Measurements from ENCODE around the gene IPO9. TPM values are rescaled to one million over a fixed set of nuclear protein-coding genes. Genes with fewer than 3 reads are reported as not detected.
A peak's percentile ranks its signal among the peaks of the same experiment; 100 is the strongest.

Gene IPO9
- total RNA-seq, 1 donor from 2014 or later = 50.2 TPM

DNA sequence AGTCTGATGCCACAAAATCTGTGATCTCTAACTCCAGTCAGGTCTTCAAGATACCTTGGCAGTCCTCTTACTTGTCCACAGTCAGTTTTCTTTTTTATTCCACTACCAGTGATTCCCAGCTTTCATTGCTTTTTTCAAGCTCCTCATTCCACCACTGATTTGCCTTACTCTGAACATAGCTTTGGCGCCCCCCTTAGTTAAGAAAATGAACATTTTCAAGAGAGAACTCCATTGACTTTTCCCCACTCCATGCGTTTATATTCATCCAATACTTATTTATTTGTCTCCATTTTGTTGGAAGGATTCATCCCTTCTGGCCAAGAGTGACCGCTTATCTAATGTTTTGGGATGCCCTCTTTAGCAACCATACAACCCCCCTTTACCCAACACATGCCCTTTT lies 33.9 kb upstream of the IPO9 start:
- H3K4me1 Mint-ChIP-seq (ENCODE audit: low read depth, unreplicated experiment) = peaks cover 25% of the 10 kb centered on the region
- Histone ChIP-seq H4K20me1 (ENCODE audit: insufficient read depth, low read length) (no peaks in the 10 kb centered on the region), H3K4me1 (ENCODE audit: insufficient read depth, low read length) (peaks cover 29% of the 10 kb centered on the region), H3K27me3 (ENCODE audit: insufficient read depth, low read length) (no peaks in the 10 kb centered on the region), H3K79me2 (ENCODE audit: insufficient read depth, low read length) (peaks cover 8% of the 10 kb centered on the region), H3K9me3 (ENCODE audit: insufficient read depth, low read depth, low read length) (no peaks in the 10 kb centered on the region), H3K36me3 (ENCODE audit: insufficient read depth, low read length) (peaks cover 71% of the 10 kb centered on the region), H3K4me2 (ENCODE audit: low read length) (no peak overlapping the region), H3K27ac (ENCODE audit: low read depth, low read length) (no peak overlapping the region), H2AFZ (ENCODE audit: low read depth, low read length) (no peak overlapping the region), H3K4me3 (ENCODE audit: insufficient read depth, low read depth, low read length) (no peak overlapping the region), H3K9ac (ENCODE audit: low read length) (no peak overlapping the region)
- H3K9me3 Mint-ChIP-seq (ENCODE audit: unreplicated experiment) = no peaks in the 10 kb centered on the region
- peaks cover 44% of the 10 kb centered on the region for H3K36me3 Mint-ChIP-seq (ENCODE audit: low read depth, unreplicated experiment)
- DNase-seq (ENCODE audit: low read depth) (no peak), FAIRE-seq (no peak)
- H3K27me3 Mint-ChIP-seq (ENCODE audit: low read depth, unreplicated experiment) = no peaks in the 10 kb centered on the region
- no peak overlapping the region for H3K4me3 Mint-ChIP-seq (ENCODE audit: unreplicated experiment)
- TF ChIP-seq EZH2 (IDR thresholded peaks at IDR 0.05; ENCODE audit: insufficient read depth, low read length) = no peak
- TF ChIP-seq, protein P1, sequence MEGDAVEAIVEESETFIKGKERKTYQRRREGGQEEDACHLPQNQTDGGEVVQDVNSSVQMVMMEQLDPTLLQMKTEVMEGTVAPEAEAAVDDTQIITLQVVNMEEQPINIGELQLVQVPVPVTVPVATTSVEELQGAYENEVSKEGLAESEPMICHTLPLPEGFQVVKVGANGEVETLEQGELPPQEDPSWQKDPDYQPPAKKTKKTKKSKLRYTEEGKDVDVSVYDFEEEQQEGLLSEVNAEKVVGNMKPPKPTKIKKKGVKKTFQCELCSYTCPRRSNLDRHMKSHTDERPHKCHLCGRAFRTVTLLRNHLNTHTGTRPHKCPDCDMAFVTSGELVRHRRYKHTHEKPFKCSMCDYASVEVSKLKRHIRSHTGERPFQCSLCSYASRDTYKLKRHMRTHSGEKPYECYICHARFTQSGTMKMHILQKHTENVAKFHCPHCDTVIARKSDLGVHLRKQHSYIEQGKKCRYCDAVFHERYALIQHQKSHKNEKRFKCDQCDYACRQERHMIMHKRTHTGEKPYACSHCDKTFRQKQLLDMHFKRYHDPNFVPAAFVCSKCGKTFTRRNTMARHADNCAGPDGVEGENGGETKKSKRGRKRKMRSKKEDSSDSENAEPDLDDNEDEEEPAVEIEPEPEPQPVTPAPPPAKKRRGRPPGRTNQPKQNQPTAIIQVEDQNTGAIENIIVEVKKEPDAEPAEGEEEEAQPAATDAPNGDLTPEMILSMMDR (IDR thresholded peaks at IDR 0.05; ENCODE audit: insufficient read depth, low read depth, low read length) = peak; percentile 33
- no peak overlapping the region for H3K27ac Mint-ChIP-seq (ENCODE audit: unreplicated experiment)

DNA sequence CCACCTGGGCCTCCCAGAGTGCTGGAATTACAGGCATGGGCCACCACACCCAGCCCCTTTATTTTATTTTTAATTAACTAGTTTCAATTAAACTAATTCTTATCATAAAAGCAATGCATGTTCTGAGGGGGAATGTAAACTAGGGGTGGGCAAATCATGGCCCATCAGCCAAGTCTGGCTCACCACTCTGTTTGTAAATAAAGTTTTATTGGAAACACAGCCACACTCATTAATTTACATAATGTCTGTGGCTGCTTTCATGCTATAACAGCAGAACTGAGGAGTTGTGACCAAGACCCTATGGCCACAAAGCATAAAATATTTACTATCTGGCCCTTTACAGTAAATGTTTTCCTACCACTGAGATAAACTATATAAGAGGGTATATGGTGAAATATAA lies 28.7 kb upstream of the IPO9 start:
- H3K9ac ChIP-seq (ENCODE audit: low read length) = no peak overlapping the region
- no peaks in the 10 kb centered on the region for H3K4me1 ChIP-seq (ENCODE audit: insufficient read depth, low read length)
- Mint-ChIP-seq H3K9me3 (ENCODE audit: unreplicated experiment) (no peaks in the 10 kb centered on the region), H3K4me1 (ENCODE audit: low read depth, unreplicated experiment) (no peaks in the 10 kb centered on the region), H3K36me3 (ENCODE audit: low read depth, unreplicated experiment) (peaks cover 31% of the 10 kb centered on the region), H3K27ac (ENCODE audit: unreplicated experiment) (no peak overlapping the region), H3K4me3 (ENCODE audit: unreplicated experiment) (no peak overlapping the region), H3K27me3 (ENCODE audit: low read depth, unreplicated experiment) (no peaks in the 10 kb centered on the region)
- H3K79me2 ChIP-seq (ENCODE audit: insufficient read depth, low read length) = peaks cover 11% of the 10 kb centered on the region
- H3K4me2 ChIP-seq (ENCODE audit: low read length) = no peak overlapping the region
- no peaks in the 10 kb centered on the region for H3K27me3 ChIP-seq (ENCODE audit: insufficient read depth, low read length)
- FAIRE-seq (no peak), DNase-seq (ENCODE audit: low read depth) (no peak)
- H3K9me3 ChIP-seq (ENCODE audit: insufficient read depth, low read depth, low read length) = no peaks in the 10 kb centered on the region
- no peaks in the 10 kb centered on the region for H4K20me1 ChIP-seq (ENCODE audit: insufficient read depth, low read length)
- H3K4me3 ChIP-seq (ENCODE audit: insufficient read depth, low read depth, low read length) = no peak overlapping the region
- no peak overlapping the region for H2AFZ ChIP-seq (ENCODE audit: low read depth, low read length)
- TF ChIP-seq, protein P1 (IDR thresholded peaks at IDR 0.05; ENCODE audit: insufficient read depth, low read depth, low read length) = no peak
- TF ChIP-seq EZH2 (IDR thresholded peaks at IDR 0.05; ENCODE audit: insufficient read depth, low read length) = no peak
- H3K36me3 ChIP-seq (ENCODE audit: insufficient read depth, low read length) = peaks cover 71% of the 10 kb centered on the region
- H3K27ac ChIP-seq (ENCODE audit: low read depth, low read length) = no peak overlapping the region

DNA sequence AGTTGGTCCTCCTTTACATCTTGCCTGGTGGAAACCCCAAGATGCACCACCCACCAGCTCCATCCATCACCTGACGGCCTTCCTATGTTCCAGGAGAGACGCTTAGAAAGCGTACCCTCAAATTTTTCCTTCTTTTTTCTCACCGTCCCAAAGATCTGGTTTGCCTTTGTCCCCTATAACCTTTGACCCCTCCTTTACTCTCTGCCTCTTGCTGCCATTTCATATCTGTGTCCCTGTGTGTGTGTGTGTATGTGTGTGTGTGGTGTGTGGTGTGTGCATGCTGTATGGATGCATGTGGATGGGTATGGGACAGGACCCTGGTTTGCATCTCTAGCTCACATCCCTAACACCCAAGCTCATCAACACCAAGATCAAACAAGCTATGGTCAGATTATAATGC lies 22.2 kb upstream of the IPO9 start:
- TF ChIP-seq EZH2 (IDR thresholded peaks at IDR 0.05; ENCODE audit: insufficient read depth, low read length) = no peak
- TF ChIP-seq, protein P1 (IDR thresholded peaks at IDR 0.05; ENCODE audit: insufficient read depth, low read depth, low read length) = no peak
- Histone ChIP-seq H3K9ac (ENCODE audit: low read length) (no peak overlapping the region), H3K4me1 (ENCODE audit: insufficient read depth, low read length) (no peaks in the 10 kb centered on the region), H3K27ac (ENCODE audit: low read depth, low read length) (no peak overlapping the region), H3K27me3 (ENCODE audit: insufficient read depth, low read length) (no peaks in the 10 kb centered on the region), H3K4me2 (ENCODE audit: low read length) (no peak overlapping the region), H2AFZ (ENCODE audit: low read depth, low read length) (no peak overlapping the region), H3K79me2 (ENCODE audit: insufficient read depth, low read length) (no peaks in the 10 kb centered on the region), H3K36me3 (ENCODE audit: insufficient read depth, low read length) (peaks cover 85% of the 10 kb centered on the region), H3K9me3 (ENCODE audit: insufficient read depth, low read depth, low read length) (no peaks in the 10 kb centered on the region), H4K20me1 (ENCODE audit: insufficient read depth, low read length) (peaks cover 39% of the 10 kb centered on the region), H3K4me3 (ENCODE audit: insufficient read depth, low read depth, low read length) (no peak overlapping the region)
- Mint-ChIP-seq H3K27ac (ENCODE audit: unreplicated experiment) (no peak overlapping the region), H3K36me3 (ENCODE audit: low read depth, unreplicated experiment) (peaks cover 45% of the 10 kb centered on the region), H3K9me3 (ENCODE audit: unreplicated experiment) (no peaks in the 10 kb centered on the region), H3K27me3 (ENCODE audit: low read depth, unreplicated experiment) (no peaks in the 10 kb centered on the region), H3K4me1 (ENCODE audit: low read depth, unreplicated experiment) (peaks cover 3% of the 10 kb centered on the region), H3K4me3 (ENCODE audit: unreplicated experiment) (no peak overlapping the region)
- DNase-seq (ENCODE audit: low read depth) (no peak), FAIRE-seq (no peak)

All from astrocyte (in vitro differentiated cells and primary cell).